ENCODE results near the gene VWA7.
A peak's percentile ranks its signal among the peaks of the same experiment; 100 is the strongest.
"Not testable (repeated sequence)": the region's sequence is repeated elsewhere in the genome, so short reads cannot be mapped to it uniquely, and the experiment has no call there.

Gene VWA7

GRCh38 chr6:31776989-31777666 lies at the start of gene VWA7:
VWA7 (minus strand) TSS chr6:31777328; CDS start chr6:31776779, 549 bp downstream.
- DNase-seq (ENCODE audit: low read depth) = peak; percentile 73

GRCh38 chr6:31826793-31827285 lies 49.7 kb upstream of the VWA7 start:
- DNase-seq (ENCODE audit: low read depth) = no peak

- no peak for DNase-seq (ENCODE audit: low read depth)
These were observed 48.4 kb upstream of the VWA7 start for GRCh38 chr6:31825553-31825952.

- DNase-seq (ENCODE audit: low read depth) = not testable (repeated sequence)
These were observed 46.6 kb upstream of the VWA7 start for GRCh38 chr6:31823592-31824196.

- DNase-seq (ENCODE audit: low read depth) = peak; percentile 51
These were observed 45.1 kb upstream of the VWA7 start for GRCh38 chr6:31822036-31822821.

- peak; percentile 47 for DNase-seq (ENCODE audit: low read depth)
These were observed 44.3 kb upstream of the VWA7 start for GRCh38 chr6:31821301-31822035.

GRCh38 chr6:31820399-31820798 lies 43.3 kb upstream of the VWA7 start:
- not testable (repeated sequence) for DNase-seq (ENCODE audit: low read depth)

- DNase-seq (ENCODE audit: low read depth) = no peak
These were observed 42.8 kb upstream of the VWA7 start for GRCh38 chr6:31819871-31820299.

- DNase-seq (ENCODE audit: low read depth) = not testable (repeated sequence)
These were observed 40.9 kb upstream of the VWA7 start for GRCh38 chr6:31817929-31818511.

- DNase-seq (ENCODE audit: low read depth) = not testable (repeated sequence)
These were observed 40.2 kb upstream of the VWA7 start for GRCh38 chr6:31817133-31817928.

- DNase-seq (ENCODE audit: low read depth) = peak; percentile 57
These were observed 38.1 kb upstream of the VWA7 start, which contains the start of the genes HSPA1A and HSPA1L for GRCh38 chr6:31815025-31815838. HSPA1A (plus strand) TSS chr6:31815543; CDS start chr6:31815757, 214 bp downstream. HSPA1L (minus strand) TSS chr6:31815283; CDS start chr6:31811972, 3,311 bp downstream.

- no peak for DNase-seq (ENCODE audit: low read depth)
These were observed 37.5 kb upstream of the VWA7 start for GRCh38 chr6:31814677-31815024.

- no peak for DNase-seq (ENCODE audit: low read depth)
These were observed 36.3 kb upstream of the VWA7 start for GRCh38 chr6:31813465-31813849.

GRCh38 chr6:31811645-31812044 lies 34.5 kb upstream of the VWA7 start:
- DNase-seq (ENCODE audit: low read depth) = no peak

GRCh38 chr6:31808599-31808998 lies 31.5 kb upstream of the VWA7 start:
- not testable (repeated sequence) for DNase-seq (ENCODE audit: low read depth)

- peak; percentile 95 for DNase-seq (ENCODE audit: low read depth)
These were observed 29.5 kb upstream of the VWA7 start, which contains the start of gene LSM2 for GRCh38 chr6:31806470-31807272. LSM2 (minus strand) TSS chr6:31806966; CDS start chr6:31806757, 209 bp downstream.

- DNase-seq (ENCODE audit: low read depth) = no peak
These were observed 28.9 kb upstream of the VWA7 start for GRCh38 chr6:31805939-31806469.
